Smooth muscle cell (in vitro differentiated cells): ENCODE data around the gene LTBP3. TPM values are rescaled to one million over a fixed set of nuclear protein-coding genes. Genes with fewer than 3 reads are reported as not detected.
A peak's percentile ranks its signal among the peaks of the same experiment; 100 is the strongest.

Experiments
- DNase-seq: peaks from one replicate; lab custom pipeline; 2025; ENCODE audit not compliant: unreplicated experiment; lab: John Stamatoyannopoulos, UW
- H2AFZ ChIP-seq: fragments of 200-600 bp; sonication (generic); 2 replicates; pipeline ENCODE4 v1.6.0; 2016; ENCODE audit warnings: antibody characterized with exemption, low read depth, mild to moderate bottlenecking
- H3F3A ChIP-seq: fragments of 200-600 bp; sonication (generic); 2 replicates; pipeline ENCODE4 v1.6.0; 2017; ENCODE audit warnings: antibody characterized with exemption, low read depth
- H3K27ac ChIP-seq: fragments of 200-600 bp; sonication (generic); 2 replicates; pipeline ENCODE4 v1.5.1; 2016; ENCODE audit warnings: low read depth, mild to moderate bottlenecking
- H3K27me3 ChIP-seq: fragments of 200-600 bp; sonication (generic); 2 replicates; pipeline ENCODE4 v1.6.1; 2016; ENCODE audit warnings: low read depth, mild to moderate bottlenecking
- H3K36me3 ChIP-seq: fragments of 200-600 bp; sonication (generic); 2 replicates; pipeline ENCODE4 v1.5.1; 2016; ENCODE audit warnings: low read depth
- H3K4me1 ChIP-seq: fragments of 200-600 bp; sonication (generic); 2 replicates; pipeline ENCODE4 v1.5.1; 2016; ENCODE audit warnings: low read depth
- H3K4me2 ChIP-seq: fragments of 200-600 bp; sonication (generic); 2 replicates; pipeline ENCODE4 v1.6.0; 2016; ENCODE audit warnings: mild to moderate bottlenecking
- H3K4me3 ChIP-seq: fragments of 200-600 bp; sonication (generic); 2 replicates; pipeline ENCODE4 v1.5.1; 2016; ENCODE audit warnings: mild to moderate bottlenecking
- H3K79me2 ChIP-seq: fragments of 200-600 bp; sonication (generic); 2 replicates; pipeline ENCODE4 v1.6.0; 2016; ENCODE audit warnings: low read depth, mild to moderate bottlenecking
- H3K9ac ChIP-seq: fragments of 200-600 bp; sonication (generic); 2 replicates; pipeline ENCODE4 v1.6.0; 2016; ENCODE audit warnings: low read depth
- H3K9me3 ChIP-seq: fragments of 200-600 bp; sonication (generic); replicated peaks from 2 replicates; pipeline ENCODE4 v1.5.1; 2016; ENCODE audit warnings: low read depth
- H4K20me1 ChIP-seq: fragments of 200-600 bp; sonication (generic); 2 replicates; pipeline ENCODE4 v1.6.0; 2016; ENCODE audit warnings: low read depth
- CTCF ChIP-seq: fragments of 200-600 bp; sonication (generic); IDR thresholded peaks from 2 replicates; pipeline ENCODE4 v1.5.1; 2017; ENCODE audit warnings: borderline replicate concordance, mild to moderate bottlenecking, antibody characterized with exemption; ENCODE audit not compliant: insufficient read depth, poor library complexity, severe bottlenecking
- WGBS: methylation state at CpG from one replicate; pipeline ENCODE4 v1.1.7; 2016; ENCODE audit warnings: low lambda C conversion rate; 5-methylcytosine and 5-hydroxymethylcytosine counted together
- polyA plus RNA-seq: library from polyadenylated mRNA; unstranded; fragments of >200 nt; fragmentation: Nextera tagmentation; extraction: Ambion mirVana; gene quantifications from 2 replicates; pipeline ENCODE4 v1.2.1, GENCODE V29; 2016
- total RNA-seq: library from RNA; depleted of rRNA; stranded (reverse); fragments of >200 nt; gene quantifications from 2 replicates; pipeline ENCODE4 v1.2.3, GENCODE V29; 2014

The LTBP3 gene
- total and polyA plus RNA-seq, 2 experiments from 2014 or later = 33.6 to 46.4 TPM

GRCh38 chr11:65503949-65504673, 54.0 kb downstream of the LTBP3 start:
- Histone ChIP-seq H3F3A (peaks cover 80% of the 10 kb centered on the region), H3K36me3 (peaks cover 44% of the 10 kb centered on the region), H3K4me1 (peaks cover 3% of the 10 kb centered on the region), H3K27me3 (no peaks in the 10 kb centered on the region), H4K20me1 (peaks cover 88% of the 10 kb centered on the region), H3K27ac (peak overlapping the region; percentile 97), H3K4me3 (peak overlapping the region; percentile 80), H2AFZ (no peak overlapping the region), H3K79me2 (peaks cover 73% of the 10 kb centered on the region), H3K9ac (peak overlapping the region; percentile 100), H3K4me2 (peak overlapping the region; percentile 94), H3K9me3 (no peaks in the 10 kb centered on the region)
- DNase-seq = no peak
- WGBS = 10% methylated on average over 3 of the region's 3 CpGs
- no peak for TF ChIP-seq CTCF

GRCh38 chr11:65503368-65503948, 54.7 kb downstream of the LTBP3 start:
- Histone ChIP-seq H3K27me3 (no peaks in the 10 kb centered on the region), H3K27ac (peak overlapping the region; percentile 97), H3K4me2 (peak overlapping the region; percentile 94), H3K4me3 (peak overlapping the region; percentile 80), H3F3A (peaks cover 80% of the 10 kb centered on the region), H3K9ac (peak overlapping the region; percentile 100), H3K9me3 (no peaks in the 10 kb centered on the region), H3K36me3 (peaks cover 44% of the 10 kb centered on the region), H3K79me2 (peaks cover 76% of the 10 kb centered on the region), H2AFZ (no peak overlapping the region), H3K4me1 (peaks cover 3% of the 10 kb centered on the region), H4K20me1 (peaks cover 90% of the 10 kb centered on the region)
- TF ChIP-seq CTCF = no peak
- WGBS = 11% methylated on average over 3 of the region's 3 CpGs
- no peak for DNase-seq

- Histone ChIP-seq H3K27me3 (no peaks in the 10 kb centered on the region), H3K9me3 (no peaks in the 10 kb centered on the region), H3K4me2 (peak overlapping the region; percentile 94), H3K4me1 (peaks cover 3% of the 10 kb centered on the region), H3F3A (peaks cover 84% of the 10 kb centered on the region), H2AFZ (no peak overlapping the region), H3K27ac (peak overlapping the region; percentile 97), H3K4me3 (peak overlapping the region; percentile 80), H3K79me2 (peaks cover 83% of the 10 kb centered on the region), H3K36me3 (peaks cover 44% of the 10 kb centered on the region), H3K9ac (peak overlapping the region; percentile 100), H4K20me1 (peaks cover 88% of the 10 kb centered on the region)
- 2% methylated on average over 6 of the region's 6 CpGs for WGBS
- no peak for DNase-seq
- TF ChIP-seq CTCF = no peak
These were observed 55.4 kb downstream of the LTBP3 start for GRCh38 chr11:65502555-65503367.
